CD4-positive, alpha-beta T cell treated with Interleukin-6 at 100 ng/mL for 8 hours (primary cell): ENCODE results near the gene C9orf43.
"Not testable (repeated sequence)": the region's sequence is repeated elsewhere in the genome, so short reads cannot be mapped to it uniquely, and the experiment has no call there.

Source experiments
- DNase-seq: peaks from one replicate; pipeline ENCODE4 v3.0.0-alpha.2; 2020; ENCODE audit warnings: mixed read lengths, low spot score

C9orf43 gene

DNA sequence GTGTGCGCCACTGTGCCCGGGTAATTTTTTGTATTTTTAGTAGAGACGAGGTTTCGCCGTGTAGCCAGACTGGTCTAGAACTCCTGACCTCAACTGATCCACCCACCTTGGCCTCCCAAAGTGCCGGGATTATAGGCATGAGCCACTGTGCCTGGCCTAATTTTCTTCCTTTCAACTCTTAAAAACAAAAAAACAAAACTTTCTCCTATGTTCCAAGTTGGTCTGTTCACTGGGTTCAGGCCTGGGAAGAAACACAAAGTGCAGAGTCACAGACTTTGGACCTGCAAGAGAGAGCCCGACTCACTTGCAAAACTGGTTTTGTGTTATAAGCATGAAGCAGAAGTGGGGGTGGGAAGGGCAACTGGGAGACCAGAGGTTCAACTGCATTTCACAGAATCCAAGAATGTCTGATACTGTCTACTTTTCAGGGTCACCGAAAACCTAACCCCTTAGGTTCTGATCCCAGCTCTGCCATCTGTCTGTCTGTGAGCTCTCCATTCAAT is 28.6 kb upstream of the C9orf43 start:
- no peak for DNase-seq

DNA sequence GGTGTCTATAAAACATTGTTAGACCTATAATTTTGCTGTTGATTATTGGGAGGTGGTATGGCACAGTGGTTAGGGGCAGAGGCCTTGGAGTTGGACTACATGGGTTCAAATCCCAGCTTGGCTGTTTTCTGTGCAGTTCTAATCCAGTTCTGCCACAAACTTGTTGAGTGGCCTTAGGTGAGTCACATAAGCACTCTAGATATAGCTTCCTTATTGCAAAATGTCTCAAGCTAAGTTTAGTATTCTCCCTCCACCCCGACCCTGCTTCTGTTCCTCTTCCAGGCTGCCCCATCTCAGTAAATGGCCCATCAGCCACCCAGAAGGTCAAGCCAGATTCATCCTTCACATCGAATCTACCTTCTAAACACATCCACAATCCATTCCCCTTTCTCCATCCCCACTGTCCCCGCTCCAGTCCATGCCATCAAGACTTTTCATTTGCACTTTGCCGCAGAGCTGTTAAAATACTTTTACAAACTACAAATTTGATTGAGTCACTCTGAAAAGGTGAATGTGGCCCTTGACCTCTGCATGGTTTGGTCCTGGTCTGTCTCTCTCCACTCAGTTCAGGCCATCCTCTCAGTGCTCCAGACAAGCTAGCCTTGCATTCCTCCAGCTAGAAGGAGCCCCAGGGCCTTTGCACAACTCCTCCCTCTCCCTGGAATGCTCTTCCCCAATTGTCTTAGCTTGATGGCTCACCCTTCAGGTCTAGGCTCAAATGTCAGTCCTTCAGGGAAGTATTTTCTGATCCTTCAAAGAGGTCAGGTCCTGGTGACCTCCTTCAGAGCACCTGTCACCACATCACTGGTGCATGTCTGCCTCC is 23.8 kb upstream of the C9orf43 start:
- DNase-seq = no peak

DNA sequence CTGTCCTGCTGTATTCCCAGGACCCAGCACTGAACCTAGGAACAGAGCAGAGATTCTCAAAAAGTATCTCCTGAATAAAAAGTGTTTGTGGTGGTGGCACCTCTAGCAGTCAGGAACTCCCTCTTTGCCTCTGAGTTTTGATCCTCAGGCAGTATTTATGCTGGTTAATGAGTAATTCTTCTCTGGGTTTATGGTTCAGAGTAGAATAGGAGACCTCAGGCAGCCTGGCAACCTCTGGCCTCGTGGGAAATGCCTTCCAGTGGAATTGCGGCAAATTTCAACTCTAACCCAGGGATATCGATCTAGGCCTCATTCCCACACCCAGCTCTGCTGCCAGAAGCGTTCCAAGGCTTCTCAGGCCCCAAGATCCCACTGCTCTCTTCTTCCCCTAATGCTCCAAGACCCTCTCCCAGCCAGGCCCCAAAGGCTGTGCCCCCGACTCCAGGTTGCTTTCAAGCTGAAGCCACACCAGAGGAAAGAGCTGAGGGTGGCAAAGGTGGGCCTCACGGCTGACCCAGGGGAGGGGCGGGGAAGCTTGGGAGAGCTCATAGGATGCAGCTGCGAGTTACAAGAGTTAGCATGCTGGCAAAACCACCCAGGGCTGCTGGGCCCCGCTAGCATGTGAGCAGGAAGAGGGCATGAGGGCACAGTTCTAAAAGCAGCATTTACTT is 22.9 kb upstream of the C9orf43 start:
- no peak for DNase-seq

DNA sequence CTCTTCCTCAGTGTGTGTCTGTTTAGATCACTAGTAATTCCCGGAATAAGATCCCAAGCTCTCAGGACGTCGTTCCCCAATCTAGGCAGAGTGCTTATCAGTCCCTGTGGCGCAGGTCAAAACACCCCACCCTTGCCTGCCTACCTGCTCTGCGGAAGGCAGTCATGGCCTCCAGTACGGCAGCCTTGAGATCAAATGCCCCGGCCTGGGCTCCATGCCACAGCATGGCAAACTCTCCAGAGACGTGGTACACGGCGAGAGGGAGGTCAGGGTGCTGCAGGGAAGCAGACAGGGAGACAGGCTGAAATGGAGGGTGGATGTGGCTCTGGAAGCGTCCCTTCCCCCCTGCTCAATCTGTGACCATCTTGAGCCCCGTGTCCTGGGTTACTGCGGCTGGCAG is 21.7 kb upstream of the C9orf43 start:
- DNase-seq = no peak

DNA sequence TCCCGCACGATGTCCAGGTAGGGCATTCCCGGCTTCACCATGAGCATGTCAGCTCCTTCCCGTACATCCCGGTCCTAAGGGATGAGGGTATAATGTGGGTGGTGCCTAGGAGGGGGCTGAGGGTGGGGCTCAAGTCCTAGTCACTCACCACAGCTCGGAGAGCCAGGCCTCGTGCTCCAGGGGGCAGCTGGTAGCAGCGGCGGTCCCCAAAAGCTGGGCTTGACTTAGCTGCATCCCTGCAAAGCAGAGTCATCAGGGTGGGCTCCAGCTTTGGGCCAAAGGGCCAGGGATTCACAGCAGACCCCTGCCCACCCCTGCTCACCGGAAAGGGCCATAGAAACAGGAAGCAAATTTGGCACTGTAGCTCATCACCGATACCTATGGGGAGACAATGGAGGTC is 21.1 kb upstream of the C9orf43 start:
- DNase-seq = no peak

DNA sequence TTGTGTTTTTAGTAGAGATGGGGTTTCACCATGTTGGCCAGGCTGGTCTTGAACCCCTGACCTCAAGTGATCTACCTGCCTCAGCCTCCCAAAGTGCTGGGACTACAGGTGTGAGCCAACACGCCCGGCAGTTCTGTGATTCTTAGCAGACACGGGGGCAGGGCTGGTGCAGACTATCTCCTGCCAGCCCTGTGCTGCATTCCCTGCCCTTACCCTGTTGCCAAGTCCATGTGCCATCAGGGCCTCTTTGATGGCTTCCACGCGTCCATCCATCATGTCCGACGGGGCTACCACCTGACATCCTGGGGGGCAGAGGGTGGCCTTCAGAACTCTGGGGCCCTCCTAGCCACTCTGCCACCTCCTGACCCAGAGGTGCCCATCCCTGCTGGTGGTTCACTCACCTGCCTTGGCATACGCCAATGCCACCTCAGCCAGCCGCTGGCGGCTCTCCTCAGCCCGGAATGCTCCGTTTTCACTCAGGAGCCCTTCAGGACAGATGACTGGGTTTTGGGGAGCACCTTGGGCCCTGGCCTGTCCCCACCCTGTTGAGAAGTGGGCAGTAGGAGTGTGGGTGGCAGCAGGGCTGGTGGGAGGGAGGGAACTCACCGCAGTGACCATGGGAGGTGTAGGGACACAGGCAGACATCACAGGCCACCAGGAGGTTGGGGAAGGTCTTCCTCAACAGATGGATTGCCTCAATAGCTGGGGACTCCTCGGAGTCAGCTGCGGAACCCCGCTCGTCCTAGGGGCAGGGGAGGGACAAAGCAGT is 20.2 kb upstream of the C9orf43 start:
- no peak for DNase-seq

DNA sequence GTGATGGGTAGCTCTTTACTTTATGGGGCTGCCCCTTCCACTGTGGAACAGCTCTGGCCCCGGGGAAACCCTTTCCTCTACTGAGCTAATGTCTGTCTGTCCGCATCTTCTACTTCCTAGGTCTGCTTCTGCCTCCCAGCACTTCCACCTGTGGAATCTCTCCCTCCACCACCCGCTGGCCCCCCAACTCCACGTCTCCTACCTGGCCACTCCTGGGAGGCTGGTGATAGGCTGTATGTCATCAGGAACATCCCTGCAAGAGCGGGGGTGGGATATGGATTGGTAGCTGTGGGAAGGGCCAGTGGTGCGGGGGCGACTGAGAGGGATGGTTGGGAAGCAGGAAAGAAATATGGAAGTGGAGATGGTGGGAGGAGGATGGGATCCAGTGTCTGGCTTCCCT is 18.6 kb upstream of the C9orf43 start:
- no peak for DNase-seq

DNA sequence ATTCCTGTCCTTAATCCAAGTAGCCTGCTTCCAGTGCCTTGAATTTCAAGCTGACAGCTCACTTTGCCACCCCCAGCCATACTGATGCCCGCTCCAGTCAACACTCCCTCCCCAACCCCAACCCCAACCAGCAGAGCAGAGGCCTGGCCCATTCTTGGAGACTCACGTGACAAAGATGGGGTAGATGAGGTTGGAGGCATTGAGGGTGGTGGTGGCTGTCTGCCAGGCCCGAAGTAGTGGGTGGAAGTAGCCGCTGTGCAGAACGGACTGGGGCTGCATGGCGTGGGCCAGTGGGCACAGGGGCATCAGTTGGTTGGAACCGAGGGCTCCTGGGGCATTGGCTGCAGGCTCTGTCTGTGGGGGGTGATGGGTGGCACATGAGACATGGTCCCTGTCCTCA is 17.3 kb upstream of the C9orf43 start:
- DNase-seq = no peak

DNA sequence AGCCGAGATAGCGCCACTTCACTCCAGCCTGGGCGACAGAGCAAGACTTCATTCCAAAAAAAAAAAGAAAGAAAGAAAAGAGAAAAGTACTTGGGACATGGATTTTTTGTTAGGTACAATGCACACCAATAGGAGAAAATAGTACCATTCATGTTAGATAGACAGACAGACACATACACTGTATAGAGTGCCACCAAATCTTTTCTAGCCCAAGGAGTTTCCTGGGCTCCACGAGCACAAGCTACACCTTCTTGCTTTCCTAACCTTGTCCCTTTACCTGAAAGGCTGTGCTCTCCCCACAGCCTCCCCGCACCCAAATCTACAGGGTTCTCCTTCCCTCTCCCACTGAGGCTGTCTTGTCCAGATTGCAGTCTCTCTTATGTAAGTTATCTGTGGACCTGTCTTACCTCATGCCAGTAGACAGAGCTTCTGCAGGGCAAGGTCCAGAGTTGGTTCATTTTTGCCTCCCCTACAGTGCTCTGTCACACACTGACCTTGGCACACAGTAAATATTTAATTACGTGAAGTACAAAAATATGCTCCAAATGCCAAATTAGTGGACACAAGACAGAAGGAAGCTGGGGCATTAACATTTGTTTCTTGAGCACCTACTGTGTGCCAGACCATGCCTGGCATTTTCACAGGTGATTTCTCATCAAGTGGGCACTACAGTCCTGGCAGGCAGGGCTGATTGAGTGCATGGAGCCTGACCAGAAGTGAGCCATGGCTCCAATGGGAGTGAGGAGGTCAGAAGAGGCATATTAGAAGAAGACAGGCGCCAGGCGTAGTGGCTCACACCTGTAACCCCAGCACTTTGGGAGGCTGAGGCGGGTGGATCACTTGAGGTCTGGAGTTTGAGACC is 15.3 kb upstream of the C9orf43 start:
- no peak for DNase-seq

DNA sequence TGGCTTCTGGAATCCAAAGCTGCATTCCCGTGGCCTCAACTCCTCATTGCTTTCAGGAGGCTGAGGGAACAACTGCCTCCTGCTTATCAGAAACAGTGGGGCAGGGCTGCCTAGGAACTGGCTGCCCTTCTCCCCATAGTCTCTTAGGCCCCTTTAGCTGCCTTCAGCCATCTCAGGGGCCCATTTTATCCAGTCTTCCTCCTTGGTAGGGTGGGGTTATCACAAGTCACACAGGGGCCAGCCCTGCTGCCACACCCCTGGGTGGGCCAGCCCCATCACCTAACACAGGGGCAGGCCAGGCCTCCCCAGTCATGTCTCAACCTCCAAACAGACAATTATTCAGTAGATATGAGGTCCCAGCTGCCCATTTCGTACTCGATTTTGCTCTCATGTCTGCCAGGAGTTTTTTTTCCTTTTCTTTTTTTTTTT is 13.3 kb upstream of the C9orf43 start:
- DNase-seq = no peak

DNA sequence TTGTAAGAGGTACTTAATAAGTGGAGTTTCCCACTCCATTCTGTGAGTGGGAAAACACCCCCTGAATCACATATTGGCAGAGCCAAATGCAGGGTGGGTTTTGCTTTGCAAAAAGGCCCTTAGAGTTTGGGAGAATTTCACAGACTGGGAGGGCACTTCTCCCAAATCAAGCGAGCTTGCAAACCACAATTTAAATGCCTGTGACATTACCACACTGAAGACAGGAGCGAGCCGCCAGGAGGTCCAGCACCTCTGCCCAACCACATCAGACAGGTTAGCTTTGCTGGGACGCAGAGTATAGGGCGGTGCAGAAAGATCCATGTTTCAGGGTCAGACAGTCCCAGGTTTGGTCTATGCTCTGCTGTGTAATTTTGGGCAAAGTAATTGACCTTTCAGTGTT is 11.8 kb upstream of the C9orf43 start:
- no peak for DNase-seq

DNA sequence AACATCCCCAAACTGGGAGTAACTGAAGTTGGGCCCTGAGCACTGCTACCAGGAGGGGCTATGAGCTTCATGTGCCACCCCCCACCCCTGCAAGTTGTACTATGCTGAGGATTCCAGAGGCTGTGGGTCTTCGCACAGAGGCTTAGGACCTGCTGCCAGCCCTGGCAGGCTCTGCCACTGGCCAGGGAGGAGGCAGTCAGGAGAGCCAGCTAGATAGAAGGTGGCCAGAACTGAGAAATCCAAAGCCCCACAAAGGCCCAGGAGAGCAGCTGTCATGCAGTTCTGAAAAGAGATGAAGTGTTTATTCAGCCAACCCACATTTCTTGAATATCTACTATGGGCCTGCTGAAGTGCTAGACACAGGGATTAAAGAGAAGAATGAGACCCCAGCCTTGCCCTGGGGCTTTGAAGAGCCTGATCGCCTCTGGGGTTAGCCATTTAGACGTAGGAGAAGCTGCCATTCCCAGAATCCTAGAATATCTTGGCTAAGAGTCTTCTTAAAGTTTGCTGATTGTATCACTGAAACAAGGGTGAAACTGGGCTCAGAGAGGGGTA is 10.8 kb upstream of the C9orf43 start:
- DNase-seq = no peak

DNA sequence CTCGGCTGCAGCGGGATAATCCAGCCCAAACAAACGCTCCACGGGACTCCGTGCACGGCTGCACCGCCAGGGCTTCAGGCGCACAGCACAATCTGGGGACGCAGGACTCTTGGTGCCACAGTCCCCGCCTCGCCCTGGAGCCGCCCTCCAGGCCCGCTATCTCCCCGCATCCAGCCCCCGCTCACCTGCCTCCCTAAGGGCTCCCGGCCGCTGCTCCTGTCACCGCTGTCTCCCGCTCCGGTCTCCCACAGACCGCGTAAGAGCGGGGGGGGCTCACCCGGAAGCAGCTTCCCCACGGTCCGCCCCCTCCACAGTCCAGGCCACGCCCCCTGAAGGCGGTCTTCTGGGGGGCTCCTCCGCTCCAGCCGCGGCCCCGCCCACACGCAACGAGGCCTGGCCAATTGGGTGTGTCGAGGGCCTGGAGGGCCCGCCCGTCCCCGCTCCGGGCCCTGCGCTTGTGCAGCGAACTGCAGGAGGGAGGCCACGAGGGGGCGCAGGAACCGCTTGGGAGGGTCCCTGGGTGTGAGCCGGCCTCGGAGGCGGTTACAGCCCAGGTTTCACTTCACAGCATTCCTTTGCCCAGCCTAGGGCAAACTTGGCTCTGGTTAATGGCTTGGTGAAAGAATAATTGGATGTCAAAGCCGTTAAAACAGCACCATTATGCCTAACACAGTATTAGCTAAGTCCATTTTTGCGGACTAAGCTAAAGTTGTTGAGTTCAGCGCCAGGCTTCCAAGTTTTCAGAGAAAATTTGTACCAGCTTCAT is 9.3 kb upstream of the C9orf43 start, which contains the start of gene ALAD:
TSS of gene ALAD (minus strand) at position 258 of the 766 bp plus-strand sequence. CDS start 7,725 bp downstream, outside the sequence.
- peak; percentile 100 for DNase-seq

DNA sequence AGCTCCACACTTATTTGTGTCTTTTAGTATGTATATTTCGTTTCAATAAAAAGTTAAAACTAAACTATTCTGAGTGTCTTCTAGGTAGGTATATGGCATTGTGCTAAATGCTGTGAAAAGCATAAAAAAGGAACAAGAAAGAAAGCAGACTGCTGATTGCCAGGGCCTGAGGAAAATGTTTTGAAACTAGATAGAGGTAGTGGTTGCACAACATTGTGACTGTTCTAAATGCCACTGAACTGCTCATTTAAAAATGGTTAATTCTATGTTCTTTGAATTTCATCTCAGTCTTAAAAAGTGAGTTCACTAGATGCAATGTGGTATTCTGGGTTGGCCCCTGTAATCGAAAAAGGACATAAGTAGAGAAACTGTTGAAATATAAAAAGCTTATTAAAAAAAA is 6.9 kb upstream of the C9orf43 start:
- DNase-seq = no peak

DNA sequence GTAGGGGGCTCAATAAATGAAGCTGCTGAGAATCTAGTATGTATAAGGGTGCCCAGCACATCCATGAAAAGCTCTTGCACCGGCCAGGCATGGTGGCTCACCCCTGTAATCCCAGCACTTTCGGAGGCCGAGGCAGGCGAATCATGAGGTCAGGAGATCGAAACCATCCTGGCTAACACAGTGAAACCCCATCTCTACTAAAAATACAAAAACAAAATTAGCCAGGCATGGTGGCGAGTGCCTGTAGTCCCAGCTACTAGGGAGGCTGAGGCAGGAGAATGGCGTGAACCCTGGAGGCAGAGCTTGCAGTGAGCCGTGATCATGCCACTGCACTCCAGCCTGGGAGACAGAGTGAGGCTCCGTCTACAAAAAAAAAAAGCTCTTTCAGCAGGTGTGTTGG is 4.2 kb upstream of the C9orf43 start:
- DNase-seq = not testable (repeated sequence)

DNA sequence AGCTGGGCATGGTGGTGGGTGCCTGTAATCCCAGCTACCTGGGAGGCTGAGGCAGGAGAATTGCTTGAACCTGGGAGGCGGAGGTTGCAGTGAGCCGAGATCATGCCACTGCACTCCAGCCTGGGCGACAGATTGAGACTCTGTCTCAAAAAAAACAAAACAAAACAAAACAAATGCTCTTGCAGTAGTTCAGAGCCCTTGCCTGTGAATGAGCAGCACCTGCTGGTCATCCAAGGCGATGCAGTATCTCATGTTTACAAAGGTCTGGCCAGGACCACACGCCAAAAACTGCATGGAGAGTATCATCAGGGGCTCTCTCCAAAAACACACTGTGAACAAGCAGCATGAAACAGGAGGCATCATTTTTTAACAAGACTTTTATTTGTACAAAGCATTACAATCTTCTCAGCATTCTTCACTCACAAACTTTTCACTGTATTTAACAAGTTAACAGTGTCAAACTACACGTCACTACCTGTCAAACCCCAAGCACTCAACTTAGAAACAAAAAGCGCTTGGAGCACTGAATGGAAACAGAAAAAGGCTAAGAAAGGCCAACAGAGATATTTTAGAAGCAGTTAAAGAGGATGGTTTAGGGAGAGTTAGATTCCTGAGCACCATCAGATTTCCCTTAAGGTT is 3.6 kb upstream of the C9orf43 start:
- peak; percentile 54 for DNase-seq

DNA sequence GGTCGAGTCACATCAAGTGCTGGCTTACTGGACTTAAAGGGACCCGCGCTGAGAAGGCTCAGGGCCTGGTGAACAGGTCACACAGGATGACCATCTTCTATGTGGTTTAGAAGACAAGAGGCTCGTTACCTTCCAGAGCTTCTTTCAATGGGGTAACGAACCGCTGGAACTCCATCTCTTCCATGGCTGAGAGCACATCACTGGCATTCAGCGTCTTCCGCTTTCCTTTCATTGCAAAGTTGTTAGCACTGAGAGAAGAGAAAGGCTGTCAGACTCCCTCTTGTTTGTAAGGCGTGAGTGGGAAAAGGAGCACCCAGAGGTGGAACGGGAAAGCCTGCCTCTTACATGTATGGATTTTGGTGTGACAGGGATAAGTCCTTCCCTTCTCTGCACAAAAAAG is 1.1 kb upstream of the C9orf43 start:
- no peak for DNase-seq

DNA sequence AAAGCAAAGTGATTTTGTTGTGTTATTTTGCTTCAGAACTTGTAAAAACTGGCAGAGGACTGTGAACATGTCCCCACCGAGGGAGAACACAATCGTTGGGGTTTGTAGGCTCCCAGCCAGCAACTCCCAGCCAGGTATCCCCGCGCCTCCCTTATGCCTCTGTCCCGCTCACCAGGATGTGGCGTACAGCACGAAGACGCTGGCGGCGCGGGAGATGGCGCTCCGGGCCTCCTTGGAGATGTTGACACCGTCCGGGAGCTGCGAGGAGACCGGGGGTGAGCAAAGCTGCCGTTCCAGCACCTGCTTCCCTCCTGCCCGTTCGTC is 702 bp upstream of the C9orf43 start:
- no peak for DNase-seq

DNA sequence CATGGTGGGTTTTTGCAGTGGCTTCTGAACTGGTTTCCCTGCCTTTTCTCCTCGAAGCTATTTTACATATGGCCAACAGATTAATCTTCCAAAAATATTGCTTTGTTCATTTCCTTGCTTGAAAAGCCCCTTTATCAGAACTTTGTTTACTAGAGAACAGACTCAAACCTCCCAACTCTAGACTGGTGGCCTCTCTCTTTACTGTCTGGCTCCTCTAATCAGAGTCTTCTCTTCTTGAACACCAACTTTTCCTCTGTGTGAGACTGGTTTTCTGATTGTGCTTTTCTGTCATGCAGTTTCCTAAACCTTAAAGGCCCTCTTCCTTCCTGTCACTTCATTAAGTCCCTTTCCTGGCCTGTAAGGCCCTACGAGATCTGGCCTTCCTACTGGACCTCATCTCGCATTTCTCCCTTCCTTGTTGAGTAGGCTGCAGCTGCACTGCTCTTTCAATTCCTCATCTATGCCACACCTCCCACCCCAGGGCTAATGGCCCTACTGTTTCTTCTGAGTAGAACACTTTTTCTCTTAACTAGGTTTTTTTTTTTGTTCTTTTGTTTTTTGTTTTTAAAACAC is 5.7 kb downstream of the C9orf43 start:
- no peak for DNase-seq

DNA sequence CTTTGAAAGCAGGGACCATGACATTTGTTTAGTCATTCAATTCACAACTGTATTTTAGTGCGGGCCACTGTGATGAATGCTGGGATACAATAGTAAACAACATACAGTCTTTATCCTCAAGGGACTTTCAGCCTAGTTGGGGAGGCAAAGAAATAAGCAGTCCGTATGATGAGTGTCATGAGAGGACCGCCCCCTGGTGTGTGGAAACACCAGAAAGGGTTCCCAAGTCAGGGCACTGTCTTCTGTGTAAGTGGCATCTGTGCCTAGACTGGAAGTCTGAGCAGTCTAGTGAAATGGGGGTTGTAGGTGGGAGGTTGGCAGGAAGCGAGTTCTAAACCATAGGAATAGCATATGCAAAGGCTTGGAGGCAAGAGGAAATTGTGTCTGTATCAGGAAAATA is 6.8 kb downstream of the C9orf43 start:
- DNase-seq = no peak
